HG02623 (cell line): ENCODE results near the gene ADD1.
A peak's percentile ranks its signal among the peaks of the same experiment; 100 is the strongest.

Experiments
- ATAC-seq: cut with Tn5 transposase; IDR thresholded peaks from one replicate; pipeline ENCODE4 v1.9.1; 2021; ENCODE audit warnings: moderate library complexity; ENCODE audit not compliant: unreplicated experiment

Gene ADD1

GRCh38 chr4:2822461-2823300 is 21.0 kb upstream of the ADD1 start:
- ATAC-seq, result no peak

GRCh38 chr4:2823301-2823670 is 20.4 kb upstream of the ADD1 start:
- ATAC-seq, result no peak

GRCh38 chr4:2823671-2824328 is 19.8 kb upstream of the ADD1 start:
- ATAC-seq, result no peak

- no peak for ATAC-seq
Measured at GRCh38 chr4:2824329-2824835, 19.3 kb upstream of the ADD1 start.

- ATAC-seq, result no peak
Measured at GRCh38 chr4:2824836-2825381, 18.7 kb upstream of the ADD1 start.

- ATAC-seq, result no peak
Measured at GRCh38 chr4:2825740-2826139, 17.9 kb upstream of the ADD1 start.

- no peak for ATAC-seq
Measured at GRCh38 chr4:2827071-2827873, 16.4 kb upstream of the ADD1 start.

GRCh38 chr4:2827874-2828751 is 15.5 kb upstream of the ADD1 start:
- no peak for ATAC-seq

- ATAC-seq, result no peak
Measured at GRCh38 chr4:2828758-2829181, 14.9 kb upstream of the ADD1 start.

- ATAC-seq, result no peak
Measured at GRCh38 chr4:2829321-2829932, 14.2 kb upstream of the ADD1 start.

- ATAC-seq, result no peak
Measured at GRCh38 chr4:2829933-2830451, 13.7 kb upstream of the ADD1 start.

GRCh38 chr4:2830632-2831610 is 12.7 kb upstream of the ADD1 start:
- ATAC-seq, result no peak

- ATAC-seq, result no peak
Measured at GRCh38 chr4:2831611-2832308, 11.9 kb upstream of the ADD1 start.

GRCh38 chr4:2832309-2832980 is 11.2 kb upstream of the ADD1 start:
- peak; percentile 68 for ATAC-seq

- no peak for ATAC-seq
Measured at GRCh38 chr4:2832981-2833670, 10.5 kb upstream of the ADD1 start.

- ATAC-seq, result no peak
Measured at GRCh38 chr4:2833671-2834000, 10.0 kb upstream of the ADD1 start.
